Neural cell (in vitro differentiated cells): Measurements from ENCODE around the gene LRSAM1. TPM values are rescaled to one million over a fixed set of nuclear protein-coding genes. Genes with fewer than 3 reads are reported as not detected.
A peak's percentile ranks its signal among the peaks of the same experiment; 100 is the strongest.

ENCODE experiments used
- H2AFZ ChIP-seq: fragments of 200-600, 300-800 bp; sonication (generic), shearing (Covaris generic); 2 replicates; pipeline ENCODE4 v1.6.0; 2014; ENCODE audit warnings: low read depth, mild to moderate bottlenecking, antibody characterized with exemption, low read length, moderate library complexity
- H3F3A ChIP-seq: fragments of 200-600 bp; shearing (Covaris generic); 2 replicates; pipeline ENCODE4 v1.6.1; 2016; ENCODE audit warnings: mild to moderate bottlenecking, moderate library complexity, mixed read lengths, antibody characterized with exemption, low read length; ENCODE audit not compliant: insufficient read depth, poor library complexity, severe bottlenecking
- H3K27ac ChIP-seq: fragments of 200-600, 300-800 bp; sonication (generic), shearing (Covaris generic); 2 replicates; pipeline ENCODE4 v1.5.1; 2014; ENCODE audit warnings: mild to moderate bottlenecking, low read length, moderate library complexity
- H3K27me3 ChIP-seq: fragments of 300-800, 200-600 bp; sonication (generic), shearing (Covaris generic); 2 replicates; pipeline ENCODE4 v1.6.0; 2014; ENCODE audit warnings: mild to moderate bottlenecking, low read depth, low read length, moderate library complexity; ENCODE audit not compliant: insufficient read depth
- H3K36me3 ChIP-seq: fragments of 300-800, 200-600 bp; sonication (generic), shearing (Covaris generic); 2 replicates; pipeline ENCODE4 v1.5.1; 2014; ENCODE audit warnings: mild to moderate bottlenecking, antibody characterized with exemption, low read length, moderate library complexity; ENCODE audit not compliant: insufficient read depth
- H3K4me2 ChIP-seq: fragments of 300-800, 200-600 bp; sonication (generic), shearing (Covaris generic); 2 replicates; pipeline ENCODE4 v1.6.0; 2014; ENCODE audit warnings: mild to moderate bottlenecking, low read length
- H3K4me3 ChIP-seq: fragments of 300-800, 200-600 bp; sonication (generic), shearing (Covaris generic); 2 replicates; pipeline ENCODE4 v1.5.1; 2014; ENCODE audit warnings: mild to moderate bottlenecking, low read length, moderate library complexity
- H3K79me2 ChIP-seq: fragments of 200-600 bp; shearing (Covaris generic); replicated peaks from 2 replicates; pipeline ENCODE4 v1.6.0; 2014; ENCODE audit warnings: mild to moderate bottlenecking, low read length, moderate library complexity; ENCODE audit not compliant: insufficient read depth
- H3K9ac ChIP-seq: fragments of 300-800, 200-600 bp; sonication (generic), shearing (Covaris generic); 2 replicates; pipeline ENCODE4 v1.6.1; 2016; ENCODE audit warnings: mild to moderate bottlenecking, low read length, mixed read lengths
- H3K9me2 ChIP-seq: fragments of 200-600 bp; shearing (Covaris generic); 2 replicates; pipeline ENCODE4 v1.6.1; 2016; ENCODE audit warnings: mild to moderate bottlenecking, low read length, mixed read lengths; ENCODE audit not compliant: insufficient read depth
- H3K9me3 ChIP-seq: fragments of 200-600, 300-800 bp; sonication (generic), shearing (Covaris generic); 2 replicates; pipeline ENCODE4 v1.6.1; 2016; ENCODE audit warnings: mild to moderate bottlenecking, mixed run types, low read length, moderate library complexity, mixed read lengths
- H4K20me1 ChIP-seq: fragments of 200-600 bp; shearing (Covaris generic); 2 replicates; pipeline ENCODE4 v1.6.1; 2016; ENCODE audit warnings: mild to moderate bottlenecking, mixed run types; ENCODE audit not compliant: insufficient read depth
- EP300 ChIP-seq: fragments of 450-650 bp; conservative IDR thresholded peaks from 2 replicates; pipeline ENCODE4 v1.6.1; 2014; ENCODE audit warnings: antibody characterized with exemption, mild to moderate bottlenecking, moderate library complexity; ENCODE audit not compliant: poor library complexity, severe bottlenecking
- EZH2 ChIP-seq: fragments of 200-600, 300-800 bp; shearing (Covaris generic), sonication (generic); IDR thresholded peaks from 2 replicates; pipeline ENCODE4 v1.6.1; 2014; ENCODE audit warnings: antibody characterized with exemption, low read length, borderline replicate concordance, mild to moderate bottlenecking; ENCODE audit not compliant: insufficient read depth, poor library complexity, severe bottlenecking
- MXI1 ChIP-seq: fragments of 450-650 bp; conservative IDR thresholded peaks from 2 replicates; pipeline ENCODE4 v1.6.1; 2014; ENCODE audit warnings: antibody characterized with exemption, mild to moderate bottlenecking; ENCODE audit not compliant: poor library complexity, severe bottlenecking
- POLR2AphosphoS5 ChIP-seq: IDR thresholded peaks from 2 replicates; pipeline ENCODE4 v1.6.1; 2012
- RAD21 ChIP-seq: fragments of 450-650 bp; conservative IDR thresholded peaks from 2 replicates; pipeline ENCODE4 v1.6.1; 2014; ENCODE audit warnings: antibody characterized with exemption, mild to moderate bottlenecking, moderate library complexity
- SMC3 ChIP-seq: fragments of 450-650 bp; conservative IDR thresholded peaks from 2 replicates; pipeline ENCODE4 v1.6.1; 2014; ENCODE audit warnings: antibody characterized with exemption, mild to moderate bottlenecking, moderate library complexity; ENCODE audit not compliant: poor library complexity
- TAF1 ChIP-seq: IDR thresholded peaks from 2 replicates; pipeline ENCODE4 v1.6.1; 2012; ENCODE audit warnings: low read depth
- polyA plus RNA-seq: library from polyadenylated mRNA; depleted of rRNA; stranded (reverse); fragments of >200 nt; gene quantifications from 2 replicates; pipeline ENCODE4 v1.2.3, GENCODE V29; 2014
- TF ChIP-seq, protein P1 (sequence below): IDR thresholded peaks from 2 replicates; pipeline ENCODE4 v1.6.1; 2012; ENCODE audit warnings: borderline replicate concordance
- TF ChIP-seq, protein P2 (sequence below): fragments of 450-650 bp; IDR thresholded peaks from 2 replicates; pipeline ENCODE4 v1.5.1; 2014; ENCODE audit warnings: antibody characterized with exemption, mild to moderate bottlenecking, moderate library complexity; ENCODE audit not compliant: poor library complexity, severe bottlenecking

The LRSAM1 gene
- polyA plus RNA-seq, 1 donor from 2014 or later = 21.6 TPM

DNA sequence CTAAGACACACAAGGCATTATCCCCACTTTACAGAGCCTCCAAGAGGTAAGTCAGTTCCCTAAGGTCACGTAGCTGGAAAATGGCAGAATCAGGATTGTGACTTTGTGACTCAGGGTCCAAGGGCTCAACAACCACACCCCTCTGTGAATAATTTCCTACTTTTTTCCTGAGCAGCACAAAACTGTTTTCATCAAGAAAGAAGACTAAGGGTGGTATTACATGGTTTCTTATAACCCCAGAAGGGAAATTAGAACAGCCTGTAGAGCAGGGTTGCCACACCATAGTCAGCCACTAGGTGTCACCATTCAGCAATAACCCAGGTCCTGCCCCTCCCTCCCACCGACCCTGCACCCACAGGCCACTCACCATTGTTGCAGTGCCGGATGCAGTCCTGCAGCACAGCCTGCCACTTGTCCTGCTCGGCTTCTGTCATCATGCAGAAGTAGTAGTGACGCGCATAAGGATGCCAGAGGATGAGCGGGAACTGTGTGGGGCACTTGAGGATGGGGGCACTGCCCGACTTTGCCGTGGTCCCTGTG, 72.1 kb downstream of the LRSAM1 start:
- peaks cover 16% of the 10 kb centered on the region for H3K36me3 ChIP-seq
- H3K9ac ChIP-seq = no peak overlapping the region

DNA sequence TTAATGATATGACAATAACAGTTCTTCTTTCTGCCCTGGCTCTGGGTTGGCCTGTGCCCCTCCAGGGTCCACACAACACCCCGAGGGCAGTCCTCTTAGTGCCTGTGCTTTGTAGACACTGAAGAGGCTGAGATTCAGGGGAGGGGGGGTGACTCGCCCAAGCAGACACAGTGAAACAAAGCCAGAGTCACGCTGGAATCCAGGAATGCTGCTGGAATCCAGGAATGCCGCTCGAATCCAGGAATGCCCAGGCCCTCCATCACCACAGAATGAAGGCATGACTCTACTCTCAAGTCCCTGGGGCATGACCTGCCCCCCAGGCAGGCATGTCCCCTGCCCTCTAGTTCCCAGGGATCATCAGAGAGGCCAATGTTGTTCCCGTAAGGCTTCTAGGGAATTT, 73.1 kb downstream of the LRSAM1 start:
- peaks cover 16% of the 10 kb centered on the region for H3K36me3 ChIP-seq
- no peaks in the 10 kb centered on the region for H3K79me2 ChIP-seq
- H2AFZ ChIP-seq = no peak overlapping the region
- H3K9ac ChIP-seq = no peak overlapping the region
- no peaks in the 10 kb centered on the region for H3F3A ChIP-seq
- H3K4me3 ChIP-seq = no peak overlapping the region
- H3K9me3 ChIP-seq = peaks cover 5% of the 10 kb centered on the region
- no peaks in the 10 kb centered on the region for H3K9me2 ChIP-seq
- H3K27me3 ChIP-seq = no peaks in the 10 kb centered on the region
- H4K20me1 ChIP-seq = no peaks in the 10 kb centered on the region
- no peak overlapping the region for H3K4me2 ChIP-seq
- no peak overlapping the region for H3K27ac ChIP-seq
- no peak for TF ChIP-seq TAF1
- TF ChIP-seq, protein P1, sequence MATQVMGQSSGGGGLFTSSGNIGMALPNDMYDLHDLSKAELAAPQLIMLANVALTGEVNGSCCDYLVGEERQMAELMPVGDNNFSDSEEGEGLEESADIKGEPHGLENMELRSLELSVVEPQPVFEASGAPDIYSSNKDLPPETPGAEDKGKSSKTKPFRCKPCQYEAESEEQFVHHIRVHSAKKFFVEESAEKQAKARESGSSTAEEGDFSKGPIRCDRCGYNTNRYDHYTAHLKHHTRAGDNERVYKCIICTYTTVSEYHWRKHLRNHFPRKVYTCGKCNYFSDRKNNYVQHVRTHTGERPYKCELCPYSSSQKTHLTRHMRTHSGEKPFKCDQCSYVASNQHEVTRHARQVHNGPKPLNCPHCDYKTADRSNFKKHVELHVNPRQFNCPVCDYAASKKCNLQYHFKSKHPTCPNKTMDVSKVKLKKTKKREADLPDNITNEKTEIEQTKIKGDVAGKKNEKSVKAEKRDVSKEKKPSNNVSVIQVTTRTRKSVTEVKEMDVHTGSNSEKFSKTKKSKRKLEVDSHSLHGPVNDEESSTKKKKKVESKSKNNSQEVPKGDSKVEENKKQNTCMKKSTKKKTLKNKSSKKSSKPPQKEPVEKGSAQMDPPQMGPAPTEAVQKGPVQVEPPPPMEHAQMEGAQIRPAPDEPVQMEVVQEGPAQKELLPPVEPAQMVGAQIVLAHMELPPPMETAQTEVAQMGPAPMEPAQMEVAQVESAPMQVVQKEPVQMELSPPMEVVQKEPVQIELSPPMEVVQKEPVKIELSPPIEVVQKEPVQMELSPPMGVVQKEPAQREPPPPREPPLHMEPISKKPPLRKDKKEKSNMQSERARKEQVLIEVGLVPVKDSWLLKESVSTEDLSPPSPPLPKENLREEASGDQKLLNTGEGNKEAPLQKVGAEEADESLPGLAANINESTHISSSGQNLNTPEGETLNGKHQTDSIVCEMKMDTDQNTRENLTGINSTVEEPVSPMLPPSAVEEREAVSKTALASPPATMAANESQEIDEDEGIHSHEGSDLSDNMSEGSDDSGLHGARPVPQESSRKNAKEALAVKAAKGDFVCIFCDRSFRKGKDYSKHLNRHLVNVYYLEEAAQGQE = no peak
- no peak for TF ChIP-seq RAD21
- TF ChIP-seq SMC3 = no peak
- TF ChIP-seq, protein P2, sequence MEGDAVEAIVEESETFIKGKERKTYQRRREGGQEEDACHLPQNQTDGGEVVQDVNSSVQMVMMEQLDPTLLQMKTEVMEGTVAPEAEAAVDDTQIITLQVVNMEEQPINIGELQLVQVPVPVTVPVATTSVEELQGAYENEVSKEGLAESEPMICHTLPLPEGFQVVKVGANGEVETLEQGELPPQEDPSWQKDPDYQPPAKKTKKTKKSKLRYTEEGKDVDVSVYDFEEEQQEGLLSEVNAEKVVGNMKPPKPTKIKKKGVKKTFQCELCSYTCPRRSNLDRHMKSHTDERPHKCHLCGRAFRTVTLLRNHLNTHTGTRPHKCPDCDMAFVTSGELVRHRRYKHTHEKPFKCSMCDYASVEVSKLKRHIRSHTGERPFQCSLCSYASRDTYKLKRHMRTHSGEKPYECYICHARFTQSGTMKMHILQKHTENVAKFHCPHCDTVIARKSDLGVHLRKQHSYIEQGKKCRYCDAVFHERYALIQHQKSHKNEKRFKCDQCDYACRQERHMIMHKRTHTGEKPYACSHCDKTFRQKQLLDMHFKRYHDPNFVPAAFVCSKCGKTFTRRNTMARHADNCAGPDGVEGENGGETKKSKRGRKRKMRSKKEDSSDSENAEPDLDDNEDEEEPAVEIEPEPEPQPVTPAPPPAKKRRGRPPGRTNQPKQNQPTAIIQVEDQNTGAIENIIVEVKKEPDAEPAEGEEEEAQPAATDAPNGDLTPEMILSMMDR = no peak
- TF ChIP-seq EP300 = no peak
- no peak for TF ChIP-seq EZH2
- TF ChIP-seq MXI1 = no peak
- no peak for TF ChIP-seq POLR2AphosphoS5

More for the DNA sequence above, 72.1 kb downstream of the LRSAM1 start:
- Histone ChIP-seq H3K9me3 (peaks cover 5% of the 10 kb centered on the region), H3K27ac (no peak overlapping the region), H3K4me3 (no peak overlapping the region), H3F3A (no peaks in the 10 kb centered on the region), H3K27me3 (no peaks in the 10 kb centered on the region), H3K79me2 (no peaks in the 10 kb centered on the region), H3K9me2 (no peaks in the 10 kb centered on the region), H2AFZ (no peak overlapping the region), H3K4me2 (no peak overlapping the region), H4K20me1 (no peaks in the 10 kb centered on the region)
- TF ChIP-seq RAD21 = no peak
- TF ChIP-seq, protein P2 = peak; percentile 42
- TF ChIP-seq EZH2 = no peak
- TF ChIP-seq TAF1 = no peak
- no peak for TF ChIP-seq POLR2AphosphoS5
- TF ChIP-seq EP300 = no peak
- no peak for TF ChIP-seq SMC3
